ENCODE results near the gene WDR70.

DNA sequence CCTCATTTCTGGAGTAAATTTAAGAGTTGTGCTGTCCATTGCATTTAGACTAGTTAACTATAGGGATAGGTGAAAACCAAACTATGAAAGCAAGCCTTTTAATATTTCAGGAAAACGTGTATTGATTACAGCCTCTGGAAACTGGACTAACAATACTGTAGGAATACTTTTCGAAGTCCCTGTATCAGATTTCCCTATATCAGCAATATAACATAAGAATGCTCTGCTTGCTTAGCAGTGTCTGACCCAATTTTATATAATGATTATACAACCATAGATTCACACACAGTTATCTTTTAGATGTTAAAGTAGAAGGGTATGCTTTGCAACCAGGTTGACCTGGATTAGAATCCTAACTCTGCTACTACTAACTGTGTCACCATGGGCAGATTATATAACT is 203.1 kb downstream of the WDR70 start:
- TF ChIP-seq, protein P1, sequence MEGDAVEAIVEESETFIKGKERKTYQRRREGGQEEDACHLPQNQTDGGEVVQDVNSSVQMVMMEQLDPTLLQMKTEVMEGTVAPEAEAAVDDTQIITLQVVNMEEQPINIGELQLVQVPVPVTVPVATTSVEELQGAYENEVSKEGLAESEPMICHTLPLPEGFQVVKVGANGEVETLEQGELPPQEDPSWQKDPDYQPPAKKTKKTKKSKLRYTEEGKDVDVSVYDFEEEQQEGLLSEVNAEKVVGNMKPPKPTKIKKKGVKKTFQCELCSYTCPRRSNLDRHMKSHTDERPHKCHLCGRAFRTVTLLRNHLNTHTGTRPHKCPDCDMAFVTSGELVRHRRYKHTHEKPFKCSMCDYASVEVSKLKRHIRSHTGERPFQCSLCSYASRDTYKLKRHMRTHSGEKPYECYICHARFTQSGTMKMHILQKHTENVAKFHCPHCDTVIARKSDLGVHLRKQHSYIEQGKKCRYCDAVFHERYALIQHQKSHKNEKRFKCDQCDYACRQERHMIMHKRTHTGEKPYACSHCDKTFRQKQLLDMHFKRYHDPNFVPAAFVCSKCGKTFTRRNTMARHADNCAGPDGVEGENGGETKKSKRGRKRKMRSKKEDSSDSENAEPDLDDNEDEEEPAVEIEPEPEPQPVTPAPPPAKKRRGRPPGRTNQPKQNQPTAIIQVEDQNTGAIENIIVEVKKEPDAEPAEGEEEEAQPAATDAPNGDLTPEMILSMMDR (conservative IDR thresholded peaks at IDR 0.05) = no peak
- TF ChIP-seq ZFX (IDR thresholded peaks at IDR 0.05) = no peak

Data from C4-2B (cell line).